Nephron (organoid): Measurements from ENCODE around the gene KRT8.

Experiments used
- H3K27ac Mint-ChIP-seq, 3 experiments: 2 replicates each; pipeline ENCODE4 v1.8.0; 2020; ENCODE audit warnings: mixed read lengths in 3 of 3, mild to moderate bottlenecking in 2 of 3, moderate library complexity in 1 of 3
- H3K27me3 Mint-ChIP-seq: 2 replicates; pipeline ENCODE4 v1.8.0; 2021; ENCODE audit warnings: low read depth, mild to moderate bottlenecking, moderate library complexity, mixed read lengths
- H3K36me3 Mint-ChIP-seq: 2 replicates; pipeline ENCODE4 v1.8.0; 2020; ENCODE audit warnings: low read depth, mixed read lengths
- H3K4me1 Mint-ChIP-seq: 2 replicates; pipeline ENCODE4 v1.8.0; 2020; ENCODE audit warnings: mixed read lengths
- H3K4me3 Mint-ChIP-seq, 3 experiments: 2 replicates each; pipeline ENCODE4 v1.8.0; 2020; ENCODE audit warnings: mild to moderate bottlenecking in 3 of 3, mixed read lengths in 3 of 3, moderate library complexity in 2 of 3
- H3K9me3 Mint-ChIP-seq: 2 replicates; pipeline ENCODE4 v1.8.0; 2020; ENCODE audit warnings: mixed read lengths
- TF ChIP-seq, protein P1 (sequence below), 3 experiments: fragments of 200-600 bp; sonication (generic); IDR thresholded peaks; one replicate each; pipeline ENCODE4 v1.5.0; 2021; ENCODE audit warnings: antibody characterized with exemption in 3 of 3; ENCODE audit not compliant: unreplicated experiment in 3 of 3

The KRT8 gene

DNA sequence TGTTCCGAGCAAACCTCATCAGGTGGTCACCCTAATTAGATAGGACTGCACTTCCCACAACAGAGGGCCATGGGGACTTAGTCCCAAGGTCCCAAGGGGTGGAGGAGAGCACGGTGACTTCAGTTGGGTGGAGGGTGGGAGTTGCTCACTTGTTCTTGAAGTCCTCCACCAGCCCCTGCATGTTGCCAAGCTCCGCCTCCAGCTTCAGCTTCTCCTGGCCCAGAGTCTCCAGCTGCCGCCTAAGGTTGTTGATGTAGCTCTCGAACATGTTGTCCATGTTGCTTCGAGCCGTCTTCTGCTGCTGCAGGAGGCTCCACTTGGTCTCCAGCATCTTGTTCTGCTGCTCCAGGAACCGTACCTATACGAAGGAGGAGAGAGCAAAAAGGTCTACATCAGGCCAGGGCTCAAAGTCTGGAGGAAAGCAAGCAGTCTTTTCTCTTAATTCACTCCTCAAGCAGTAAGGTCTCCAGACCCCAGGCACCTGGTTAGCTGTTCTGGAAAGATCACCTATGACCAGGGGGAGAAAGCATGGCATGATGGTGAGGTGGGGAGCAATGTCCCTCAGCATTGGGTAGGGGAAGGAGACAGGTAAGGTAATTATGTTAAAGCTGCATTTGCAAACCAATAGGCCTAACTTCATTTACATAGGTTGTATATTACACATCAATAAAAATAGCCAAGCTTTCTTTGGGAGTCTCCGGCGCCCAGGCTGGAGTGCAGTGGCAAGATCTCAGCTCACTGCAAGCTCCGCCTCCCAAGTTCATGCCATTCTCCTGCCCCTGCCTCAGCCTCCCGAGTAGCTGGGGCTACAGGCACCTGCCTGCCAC is 2.9 kb downstream of the KRT8 start:
- Mint-ChIP-seq H3K9me3 (no peaks in the 10 kb centered on the region), H3K27ac (peak overlapping the region in 2 of 3 experiments; percentile 65 to 75), H3K36me3 (peaks cover 16% of the 10 kb centered on the region), H3K4me3 (peak overlapping the region; percentile 64 to 76 (median 67)), H3K27me3 (no peaks in the 10 kb centered on the region), H3K4me1 (peaks cover 25% of the 10 kb centered on the region)
- TF ChIP-seq, protein P1, sequence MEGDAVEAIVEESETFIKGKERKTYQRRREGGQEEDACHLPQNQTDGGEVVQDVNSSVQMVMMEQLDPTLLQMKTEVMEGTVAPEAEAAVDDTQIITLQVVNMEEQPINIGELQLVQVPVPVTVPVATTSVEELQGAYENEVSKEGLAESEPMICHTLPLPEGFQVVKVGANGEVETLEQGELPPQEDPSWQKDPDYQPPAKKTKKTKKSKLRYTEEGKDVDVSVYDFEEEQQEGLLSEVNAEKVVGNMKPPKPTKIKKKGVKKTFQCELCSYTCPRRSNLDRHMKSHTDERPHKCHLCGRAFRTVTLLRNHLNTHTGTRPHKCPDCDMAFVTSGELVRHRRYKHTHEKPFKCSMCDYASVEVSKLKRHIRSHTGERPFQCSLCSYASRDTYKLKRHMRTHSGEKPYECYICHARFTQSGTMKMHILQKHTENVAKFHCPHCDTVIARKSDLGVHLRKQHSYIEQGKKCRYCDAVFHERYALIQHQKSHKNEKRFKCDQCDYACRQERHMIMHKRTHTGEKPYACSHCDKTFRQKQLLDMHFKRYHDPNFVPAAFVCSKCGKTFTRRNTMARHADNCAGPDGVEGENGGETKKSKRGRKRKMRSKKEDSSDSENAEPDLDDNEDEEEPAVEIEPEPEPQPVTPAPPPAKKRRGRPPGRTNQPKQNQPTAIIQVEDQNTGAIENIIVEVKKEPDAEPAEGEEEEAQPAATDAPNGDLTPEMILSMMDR (IDR thresholded peaks at IDR 0.05; ENCODE audit: unreplicated experiment in 3 of 3) = no peak

DNA sequence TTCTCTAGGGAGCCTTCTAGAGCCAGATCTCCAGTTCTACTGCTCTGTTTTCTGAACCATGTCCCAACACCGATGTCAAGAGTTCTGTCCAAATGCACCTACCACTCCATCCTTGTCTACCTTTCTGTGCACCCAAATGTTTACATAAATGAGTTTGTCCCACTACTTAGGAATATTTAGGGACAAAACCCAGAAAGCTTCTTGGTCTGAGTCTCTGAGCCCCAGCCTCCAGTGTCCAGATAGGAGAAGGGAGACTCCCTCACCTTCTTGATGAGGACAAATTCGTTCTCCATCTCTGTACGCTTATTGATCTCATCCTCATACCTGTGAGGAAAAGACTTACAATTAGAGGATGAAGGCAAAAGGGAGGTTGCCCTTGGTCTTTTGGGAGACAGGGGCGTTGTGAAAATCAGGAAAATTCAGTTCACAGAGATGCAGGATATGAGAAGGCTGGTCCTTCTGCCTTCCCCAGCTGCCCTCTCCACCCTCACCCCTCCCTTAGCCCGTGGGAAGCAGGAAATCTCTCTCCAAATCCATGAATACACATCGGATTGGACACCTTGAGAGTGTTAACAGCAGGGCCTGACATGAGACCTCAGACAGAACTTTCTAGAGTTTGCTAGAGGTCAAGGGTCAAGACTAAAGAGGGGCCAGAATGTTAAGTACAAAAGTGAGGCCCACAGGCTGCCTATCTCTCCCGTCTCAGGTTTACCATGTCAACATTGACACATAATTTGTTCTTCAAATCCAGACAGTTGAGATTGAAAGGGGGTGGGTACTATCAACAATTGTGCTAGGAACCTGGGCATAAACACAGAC is 3.8 kb downstream of the KRT8 start:
- Mint-ChIP-seq H3K4me3 (no peak overlapping the region), H3K4me1 (peaks cover 26% of the 10 kb centered on the region), H3K27ac (peak overlapping the region in 1 of 3 experiments; percentile 1), H3K9me3 (no peaks in the 10 kb centered on the region), H3K27me3 (no peaks in the 10 kb centered on the region), H3K36me3 (peaks cover 21% of the 10 kb centered on the region)
- TF ChIP-seq, protein P1 (IDR thresholded peaks at IDR 0.05; ENCODE audit: unreplicated experiment in 3 of 3) = no peak

GRCh38 chr12:52900166-52900895 is 4.5 kb downstream of the KRT8 start:
- H3K36me3 Mint-ChIP-seq = peaks cover 21% of the 10 kb centered on the region
- no peaks in the 10 kb centered on the region for H3K27me3 Mint-ChIP-seq
- TF ChIP-seq, protein P1 (IDR thresholded peaks at IDR 0.05; ENCODE audit: unreplicated experiment in 3 of 3) = no peak
- H3K4me1 Mint-ChIP-seq = peaks cover 21% of the 10 kb centered on the region
- H3K27ac Mint-ChIP-seq = peak overlapping the region in 1 of 3 experiments; percentile 1
- no peaks in the 10 kb centered on the region for H3K9me3 Mint-ChIP-seq
- no peak overlapping the region for H3K4me3 Mint-ChIP-seq

- Mint-ChIP-seq H3K4me3 (no peak overlapping the region), H3K36me3 (peaks cover 21% of the 10 kb centered on the region), H3K27me3 (no peaks in the 10 kb centered on the region), H3K27ac (no peak overlapping the region), H3K9me3 (no peaks in the 10 kb centered on the region), H3K4me1 (peaks cover 25% of the 10 kb centered on the region)
- TF ChIP-seq, protein P1 (IDR thresholded peaks at IDR 0.05; ENCODE audit: unreplicated experiment in 3 of 3) = no peak
Observed at GRCh38 chr12:52899338-52900035, 5.4 kb downstream of the KRT8 start.
